HG02571 (cell line): ENCODE measurements around the gene DOK1.
A peak's percentile ranks its signal among the peaks of the same experiment; 100 is the strongest.

Experiments used
- ATAC-seq: cut with Tn5 transposase; IDR thresholded peaks from one replicate; pipeline ENCODE4 v1.9.1; 2021; ENCODE audit warnings: mild to moderate bottlenecking, moderate library complexity; ENCODE audit not compliant: unreplicated experiment

The DOK1 gene

DNA sequence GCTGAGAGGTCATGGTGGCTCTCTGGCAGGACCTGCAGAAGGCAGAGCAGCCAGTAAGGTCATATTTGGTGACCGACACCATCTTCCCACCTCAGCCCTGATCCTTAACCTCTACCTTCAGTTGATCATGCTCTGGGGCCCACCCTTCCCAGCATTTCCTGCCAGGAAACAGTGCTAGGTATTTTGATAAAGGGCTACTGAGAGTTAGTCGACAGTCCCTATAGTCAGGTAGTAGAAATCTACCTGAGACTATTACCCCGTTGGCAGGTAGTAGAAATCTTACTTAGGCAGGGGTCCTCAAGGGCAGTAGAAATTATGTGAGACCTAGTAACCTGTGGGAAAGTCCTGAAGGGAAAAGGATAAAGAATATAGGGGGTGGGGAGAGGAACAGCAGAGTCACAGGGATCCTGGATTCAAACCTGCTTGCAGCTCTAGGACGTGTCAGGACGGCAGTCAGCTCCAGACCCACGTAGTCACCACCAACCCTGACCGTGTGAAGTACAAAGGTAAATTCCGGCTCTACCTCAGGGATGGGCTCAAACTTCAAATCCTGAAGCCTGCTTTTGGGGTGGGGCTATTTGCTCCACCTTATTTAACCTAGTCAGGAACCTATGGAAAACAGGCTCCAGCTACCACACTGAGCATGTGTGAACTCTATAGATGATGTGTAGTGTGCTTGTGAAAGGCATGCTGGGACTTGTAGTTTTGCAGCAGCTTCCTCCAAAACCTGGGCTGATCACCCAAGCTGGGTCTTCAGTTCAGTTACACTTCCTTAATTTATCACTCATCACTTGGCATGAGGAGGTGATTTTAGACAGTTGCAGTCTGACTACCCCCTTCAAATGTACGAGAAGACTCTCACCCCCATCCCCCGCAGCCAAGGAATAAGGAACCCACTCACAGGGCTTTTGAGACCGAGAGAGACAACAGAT, 28.5 kb upstream of the DOK1 start, which contains the start of gene DQX1:
Gene DQX1 (minus strand): TSS at position 515 of the 932 bp plus-strand sequence. CDS start 502 bp downstream, at position 13.
- no peak for ATAC-seq

DNA sequence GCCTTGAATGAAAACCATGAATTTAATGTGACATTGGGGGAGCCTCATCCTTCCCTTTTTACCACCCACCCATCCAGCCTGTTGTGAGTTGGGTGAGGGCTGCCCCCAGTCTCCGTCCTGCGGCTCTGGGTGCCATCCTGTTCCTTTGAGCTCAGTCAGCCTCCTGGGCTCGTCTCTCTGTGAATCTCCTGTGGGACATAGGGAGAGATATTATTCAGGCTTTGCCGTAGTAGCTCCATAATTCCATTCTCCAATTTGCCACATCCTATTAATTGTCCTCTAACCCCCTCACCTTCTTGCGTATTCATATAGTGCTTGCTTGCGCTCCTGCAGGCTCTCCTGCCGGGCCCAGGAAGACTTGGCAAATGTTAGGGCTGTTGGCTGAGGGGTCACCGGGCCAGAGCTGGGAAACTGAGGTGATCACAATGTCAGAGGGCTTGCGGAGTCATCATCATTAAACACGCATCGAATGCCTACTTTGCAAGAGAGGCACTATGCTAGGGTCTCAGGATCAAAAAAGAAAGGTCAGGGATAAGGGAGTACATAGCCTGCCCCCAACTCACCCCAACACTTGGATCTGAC, 27.8 kb upstream of the DOK1 start:
- ATAC-seq = no peak

DNA sequence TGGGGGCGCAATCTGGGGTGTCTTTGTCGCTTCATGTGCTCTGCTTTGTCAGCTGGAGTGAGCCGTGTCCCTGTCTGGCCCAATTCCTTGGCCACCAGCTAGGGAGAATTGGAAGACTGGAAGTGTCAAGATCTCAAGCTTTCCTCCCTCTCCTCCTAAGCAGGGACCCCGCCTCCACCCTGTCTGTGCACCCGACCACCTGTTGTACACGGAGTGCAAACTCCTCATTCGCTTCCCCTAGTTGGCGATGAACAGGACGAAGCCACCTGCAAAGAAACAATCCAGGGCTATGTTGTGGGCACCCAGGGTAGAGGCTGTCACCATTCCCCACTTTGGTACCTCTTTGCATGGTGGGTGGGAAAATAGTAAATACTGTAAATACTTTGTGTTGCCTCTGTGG, 26.8 kb upstream of the DOK1 start:
- no peak for ATAC-seq

DNA sequence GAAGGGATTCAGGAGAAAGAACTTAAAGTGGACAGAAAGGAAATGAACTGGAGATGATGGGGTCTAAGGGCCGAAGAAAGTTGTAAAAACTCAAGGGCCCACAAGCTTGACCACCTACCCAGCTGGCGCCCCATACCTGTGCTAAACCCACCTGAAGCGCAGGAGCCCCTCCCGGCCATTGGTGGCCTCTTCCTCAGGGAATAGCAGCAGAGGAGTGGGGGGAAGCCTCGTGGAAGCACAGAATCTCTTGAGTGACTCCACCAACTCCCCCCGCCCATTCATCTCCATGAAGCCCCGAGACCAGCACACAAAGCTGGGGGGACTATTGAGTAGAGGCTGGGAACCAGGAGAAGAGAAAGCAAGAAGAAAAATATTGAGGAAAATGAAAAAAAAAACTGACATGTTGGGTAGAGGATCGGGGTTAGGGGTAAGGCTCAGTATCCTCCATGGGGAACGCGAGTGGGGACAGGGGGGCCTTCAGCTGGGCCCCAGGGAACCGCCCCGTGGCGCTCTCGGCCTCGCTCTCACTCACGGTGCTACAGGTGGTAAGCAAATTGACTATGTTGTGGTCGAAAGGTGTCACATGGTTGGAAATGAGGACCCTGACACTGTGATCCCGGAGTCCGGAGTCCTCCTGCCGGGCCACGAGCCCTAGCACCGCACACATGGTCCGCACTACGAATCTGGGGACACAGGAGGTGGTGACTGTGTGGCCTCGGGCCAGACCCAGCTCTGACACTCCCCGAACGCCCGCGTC, 25.7 kb upstream of the DOK1 start:
- ATAC-seq = peak; percentile 8

DNA sequence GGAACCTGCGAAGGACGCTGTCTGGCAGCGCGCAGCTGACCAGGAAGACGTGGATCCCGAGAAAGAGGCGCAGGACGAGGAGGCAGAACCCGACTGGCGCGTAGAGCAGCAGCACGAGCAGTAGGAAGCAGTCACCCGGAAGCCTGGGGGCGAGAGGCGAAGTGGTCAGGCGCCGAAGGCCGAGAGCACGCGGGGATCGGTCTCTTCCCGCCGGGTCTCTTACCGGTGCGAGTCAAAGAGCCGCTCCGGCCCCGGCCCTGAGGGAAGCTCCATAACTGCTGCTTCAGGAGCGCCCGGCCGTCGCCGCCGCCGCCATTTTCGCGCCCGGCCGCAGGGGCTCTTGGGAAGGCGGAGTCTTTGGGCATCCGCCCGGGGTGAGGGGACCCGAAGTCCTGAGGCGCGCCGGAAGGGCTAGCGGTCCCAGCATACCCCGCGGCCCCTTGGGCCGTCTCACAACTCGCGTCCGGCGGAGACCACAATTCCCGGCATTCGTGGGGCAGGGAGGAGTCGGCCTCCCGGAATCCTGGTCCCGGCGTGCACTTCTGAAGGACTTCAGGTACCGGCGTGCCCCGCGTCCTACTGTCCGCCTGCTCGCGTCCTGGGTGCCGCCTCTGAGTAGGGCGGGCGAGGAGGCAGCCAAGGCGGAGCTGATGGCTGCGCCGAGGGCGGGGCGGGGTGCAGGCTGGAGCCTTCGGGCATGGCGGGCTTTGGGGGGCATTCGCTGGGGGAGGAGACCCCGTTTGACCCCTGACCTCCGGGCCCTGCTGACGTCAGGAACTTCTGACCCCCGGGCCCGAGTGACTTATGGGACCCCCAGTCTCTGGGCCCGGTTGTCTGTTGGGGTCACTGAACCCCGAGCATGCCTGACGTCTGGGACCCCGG, 24.9 kb upstream of the DOK1 start, which contains the start of the genes AUP1 and HTRA2:
Gene AUP1 (minus strand): TSS at position 350 of the 882 bp plus-strand sequence. CDS start 77 bp downstream, at position 273.
Gene HTRA2 (plus strand): TSS at position 577 of the 882 bp plus-strand sequence. CDS start 74 bp downstream, at position 651.
- peak; percentile 76 for ATAC-seq

DNA sequence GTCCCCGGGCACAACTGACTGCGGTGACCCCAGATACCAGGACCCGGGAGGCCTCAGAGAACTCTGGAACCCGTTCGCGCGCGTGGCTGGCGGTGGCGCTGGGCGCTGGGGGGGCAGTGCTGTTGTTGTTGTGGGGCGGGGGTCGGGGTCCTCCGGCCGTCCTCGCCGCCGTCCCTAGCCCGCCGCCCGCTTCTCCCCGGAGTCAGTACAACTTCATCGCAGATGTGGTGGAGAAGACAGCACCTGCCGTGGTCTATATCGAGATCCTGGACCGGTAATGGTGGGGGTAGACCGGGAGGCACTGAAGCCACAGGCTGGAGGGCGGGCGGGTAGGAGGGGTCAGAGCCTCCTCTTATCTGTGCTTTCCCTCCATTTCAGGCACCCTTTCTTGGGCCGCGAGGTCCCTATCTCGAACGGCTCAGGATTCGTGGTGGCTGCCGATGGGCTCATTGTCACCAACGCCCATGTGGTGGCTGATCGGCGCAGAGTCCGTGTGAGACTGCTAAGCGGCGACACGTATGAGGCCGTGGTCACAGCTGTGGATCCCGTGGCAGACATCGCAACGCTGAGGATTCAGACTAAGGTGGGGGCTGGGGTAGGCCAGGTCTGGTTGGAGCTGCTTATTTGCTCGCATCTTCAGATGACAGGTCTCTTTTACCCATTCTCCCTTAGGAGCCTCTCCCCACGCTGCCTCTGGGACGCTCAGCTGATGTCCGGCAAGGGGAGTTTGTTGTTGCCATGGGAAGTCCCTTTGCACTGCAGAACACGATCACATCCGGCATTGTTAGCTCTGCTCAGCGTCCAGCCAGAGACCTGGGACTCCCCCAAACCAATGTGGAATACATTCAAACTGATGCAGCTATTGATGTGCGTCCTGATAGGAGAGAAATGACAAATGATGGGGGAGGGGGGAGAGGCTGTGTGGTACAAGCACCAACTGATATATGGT, 24.0 kb upstream of the DOK1 start:
- ATAC-seq = no peak

DNA sequence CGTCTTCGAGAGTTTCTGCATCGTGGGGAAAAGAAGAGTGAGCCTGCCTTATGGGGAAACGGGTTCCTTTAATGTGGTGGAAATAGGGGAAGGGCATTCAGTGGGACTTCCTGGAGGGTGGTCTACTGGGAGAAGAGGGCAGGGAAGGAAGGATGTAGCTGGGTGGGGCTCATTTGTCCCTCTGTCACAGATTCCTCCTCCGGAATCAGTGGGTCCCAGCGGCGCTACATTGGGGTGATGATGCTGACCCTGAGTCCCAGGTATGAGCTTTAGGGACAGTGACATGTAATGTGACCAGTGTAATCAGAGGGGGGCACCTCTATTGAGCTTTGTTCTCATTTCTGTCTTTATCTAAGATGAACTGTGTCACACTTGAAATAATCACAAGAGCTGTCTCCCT, 22.9 kb upstream of the DOK1 start:
- ATAC-seq = no peak

DNA sequence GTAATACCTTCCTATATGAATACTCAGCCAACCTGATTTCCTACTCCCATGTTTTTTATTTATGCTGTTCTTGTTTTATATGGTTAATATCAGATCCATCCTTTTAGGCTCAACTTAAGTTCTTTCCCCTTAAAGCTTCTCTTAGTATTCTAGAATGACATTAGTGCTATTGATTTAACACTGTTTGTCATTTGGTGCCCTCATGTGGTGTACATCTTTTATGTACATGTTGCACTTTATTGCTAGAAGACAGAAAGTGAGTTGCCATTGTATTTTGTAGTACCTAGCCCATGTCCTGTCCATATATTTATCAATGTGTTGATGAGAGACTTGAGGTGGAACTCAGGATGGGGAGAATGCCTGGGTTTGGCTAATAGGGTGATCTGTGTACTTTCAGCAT, 22.3 kb upstream of the DOK1 start:
- no peak for ATAC-seq

DNA sequence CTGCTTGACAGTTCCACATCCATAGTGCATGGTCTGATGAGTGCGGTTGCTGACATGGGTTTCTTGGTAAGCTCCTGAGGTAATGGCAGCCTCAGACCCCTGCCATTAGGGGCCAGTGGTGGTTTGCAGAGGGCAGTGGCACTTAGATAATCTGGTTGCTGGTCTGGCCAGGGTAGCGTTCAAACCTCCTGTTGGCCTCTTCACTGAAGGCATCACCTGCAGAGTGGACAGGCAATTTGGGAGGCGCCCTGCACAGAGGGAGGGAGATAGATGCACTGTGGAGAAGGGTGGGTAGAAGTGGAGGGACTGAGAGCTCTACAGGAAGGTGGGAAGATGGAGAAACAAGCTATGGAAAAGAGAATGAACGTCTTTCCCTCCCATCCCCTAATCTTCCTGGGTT, 21.1 kb upstream of the DOK1 start:
- no peak for ATAC-seq

DNA sequence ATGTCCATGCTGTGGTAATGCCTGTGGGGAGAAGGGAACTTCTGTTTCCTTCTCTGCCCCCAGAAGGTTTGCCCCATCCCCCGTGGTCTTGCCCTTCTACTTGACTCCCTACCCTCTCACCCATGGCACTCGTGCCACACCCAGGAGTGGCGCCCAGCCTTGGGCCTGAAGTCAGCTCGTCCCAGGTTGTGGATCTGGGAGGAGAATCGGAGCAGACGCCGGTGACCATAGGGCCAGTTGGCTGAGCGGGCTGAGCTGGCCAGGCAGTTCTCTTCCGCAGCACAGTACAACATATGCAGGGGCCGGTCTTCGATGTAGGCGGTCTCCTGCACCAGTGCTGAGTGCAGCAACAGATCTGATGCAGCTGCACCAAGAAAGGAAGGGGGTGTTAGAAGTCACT, 20.1 kb upstream of the DOK1 start:
- no peak for ATAC-seq

DNA sequence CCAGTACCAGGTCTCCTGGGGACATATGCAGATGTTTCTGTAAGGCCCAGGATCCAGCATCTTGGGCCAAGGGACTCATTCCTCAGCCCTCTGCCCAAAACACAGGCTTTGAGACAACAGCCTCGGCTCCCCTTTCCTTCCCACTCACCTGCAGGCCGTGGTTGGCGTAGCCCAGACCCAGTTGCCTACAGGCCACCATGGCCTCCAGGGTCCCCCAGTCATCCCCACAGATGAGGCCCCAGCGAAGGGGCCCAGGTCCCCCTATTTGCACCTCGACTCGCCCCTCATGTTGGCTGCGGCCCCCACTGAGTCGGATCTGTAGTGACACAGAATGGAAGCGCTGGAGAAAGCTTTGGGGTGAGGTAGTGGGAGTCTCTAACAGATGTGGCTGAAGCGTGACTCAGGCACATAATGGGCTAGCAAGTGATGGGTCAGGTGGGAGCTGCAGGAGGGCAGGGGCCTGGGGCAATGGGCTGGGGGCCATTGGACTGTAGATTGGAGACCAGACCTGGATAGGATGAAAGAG, 19.0 kb upstream of the DOK1 start:
- ATAC-seq = no peak

DNA sequence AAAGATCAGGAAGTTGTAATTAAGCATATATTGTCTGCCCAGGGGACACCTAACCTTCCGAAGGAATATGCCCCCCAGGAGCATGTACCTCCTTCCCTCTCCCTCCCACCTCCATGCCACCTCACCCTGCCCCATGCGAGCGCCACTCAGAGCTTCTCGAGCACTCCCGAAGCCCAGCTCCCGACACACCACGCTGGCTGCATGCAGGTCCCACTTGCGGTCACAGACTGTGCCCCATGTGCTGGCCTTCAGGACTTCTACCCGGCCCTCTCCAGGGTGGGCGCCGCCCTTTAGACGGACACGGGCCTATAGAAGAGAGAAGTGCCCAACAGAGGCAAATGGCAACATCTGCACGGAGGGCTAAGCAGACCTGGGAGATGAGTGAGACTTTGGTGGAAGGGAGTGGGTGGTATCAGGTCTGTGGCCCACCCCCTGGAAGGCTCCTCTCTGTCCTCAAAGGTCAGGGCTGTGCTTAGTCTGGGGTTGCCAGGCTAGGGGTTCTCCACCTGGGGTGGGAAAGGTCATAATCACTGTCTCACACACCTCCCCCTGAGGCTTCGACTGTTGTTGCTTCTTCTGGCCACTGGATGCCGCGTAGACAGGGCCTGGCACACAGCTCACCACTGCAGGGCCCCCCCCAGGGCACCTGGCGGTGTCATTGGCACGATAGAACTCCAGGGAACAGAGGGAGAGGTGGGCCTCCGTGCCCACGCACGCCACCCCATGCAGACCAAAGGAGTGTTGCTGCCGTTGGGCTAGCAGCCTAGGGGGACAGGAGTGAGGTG, 18.2 kb upstream of the DOK1 start:
- ATAC-seq = no peak

DNA sequence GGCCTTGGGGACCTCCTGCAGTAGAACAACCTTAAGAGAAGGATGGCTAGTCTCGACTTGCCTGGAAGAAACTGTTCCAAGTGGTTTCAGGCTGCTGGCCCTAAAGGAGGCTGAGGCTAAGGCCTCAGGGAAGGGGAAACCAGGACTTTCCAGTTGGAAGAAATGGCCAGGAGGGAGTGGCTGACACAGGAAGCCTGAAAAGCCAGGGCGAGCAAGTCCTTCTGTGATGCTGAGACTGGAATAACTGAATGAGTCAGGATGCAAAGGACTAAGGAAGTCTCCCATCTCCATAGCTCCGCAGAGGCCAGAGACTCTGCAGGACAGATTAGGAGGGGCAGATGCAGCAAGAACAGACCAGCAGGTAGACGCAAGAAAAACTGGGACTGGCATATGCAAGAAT, 17.4 kb upstream of the DOK1 start:
- no peak for ATAC-seq

DNA sequence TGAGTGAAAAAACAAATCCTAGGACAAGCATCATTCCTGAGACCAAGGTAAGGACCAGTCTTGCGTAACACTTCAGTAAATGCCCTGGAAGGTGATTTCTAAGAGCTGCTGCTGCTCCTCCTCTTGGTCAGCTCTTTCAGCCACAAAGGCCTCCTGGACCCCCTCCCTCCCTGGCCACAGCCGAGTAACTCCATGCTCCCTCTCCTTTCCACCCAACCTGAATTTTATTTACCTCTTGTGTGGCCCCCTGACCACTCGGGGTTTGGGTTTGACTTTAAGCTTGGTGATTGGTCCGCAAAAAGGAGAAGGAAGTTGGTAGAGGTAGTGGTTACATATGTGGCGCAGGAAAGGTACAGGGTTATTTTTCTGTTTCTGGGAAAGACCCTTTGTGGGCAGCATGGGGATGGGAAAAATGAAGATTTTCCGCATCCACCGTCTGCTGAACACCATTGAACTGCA, 15.6 kb upstream of the DOK1 start:
- ATAC-seq = no peak

DNA sequence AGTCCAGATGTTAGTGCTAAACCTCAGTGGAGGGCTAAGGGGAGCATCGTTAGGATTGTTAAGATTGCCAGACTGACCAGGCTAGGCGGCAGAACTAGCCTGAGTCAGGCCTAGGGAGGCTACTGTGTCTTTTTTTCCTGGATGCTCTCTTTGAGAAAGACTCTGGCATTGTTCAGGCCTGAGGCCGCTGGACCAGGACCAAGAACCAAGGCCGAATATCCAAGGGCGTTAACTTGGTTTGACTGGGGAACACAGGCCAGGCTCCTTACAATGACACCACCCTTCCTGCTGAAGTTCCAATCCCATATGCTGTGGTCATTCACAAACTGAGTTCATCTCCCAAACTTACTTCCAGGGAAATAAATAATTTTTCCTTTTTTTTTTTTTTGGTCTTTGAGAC, 14.2 kb upstream of the DOK1 start:
- ATAC-seq = no peak

DNA sequence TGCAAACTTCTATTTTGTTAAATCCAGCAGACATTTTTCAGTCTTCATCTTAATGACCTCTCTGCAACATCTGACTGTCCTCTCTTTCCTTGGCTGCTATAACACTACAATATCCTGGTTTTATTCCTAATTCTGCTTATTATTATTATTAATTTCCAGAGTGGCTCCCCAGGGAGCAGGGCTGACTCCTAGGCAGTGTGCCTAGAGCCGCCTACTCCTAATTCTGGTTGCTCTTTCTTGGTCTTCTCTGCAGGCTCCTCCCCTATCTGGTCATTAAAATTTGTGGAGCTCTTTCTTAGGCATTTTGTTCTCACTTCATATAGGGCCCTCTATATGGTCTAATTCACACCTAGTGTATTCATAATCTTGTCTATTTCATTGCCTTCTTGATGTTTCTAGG, 11.5 kb upstream of the DOK1 start:
- no peak for ATAC-seq

DNA sequence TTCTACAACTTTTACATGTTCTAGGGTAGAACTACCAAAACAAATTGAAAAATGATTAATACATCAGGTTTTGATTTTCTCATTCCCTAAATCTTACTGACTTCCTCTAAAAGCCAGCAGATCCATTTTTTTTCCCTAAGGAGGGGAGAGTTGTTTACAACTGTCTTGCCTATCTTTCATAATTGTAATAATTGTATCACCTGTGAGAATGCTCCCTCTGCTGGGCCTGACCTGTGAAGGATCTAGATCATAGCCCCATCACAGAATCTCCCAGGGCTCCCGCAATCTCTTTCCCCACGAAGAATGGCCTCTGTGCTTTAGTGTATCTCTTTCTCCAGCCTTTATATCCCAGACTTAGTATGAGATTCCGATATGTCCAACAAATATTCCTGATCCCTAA, 9.9 kb upstream of the DOK1 start:
- no peak for ATAC-seq

DNA sequence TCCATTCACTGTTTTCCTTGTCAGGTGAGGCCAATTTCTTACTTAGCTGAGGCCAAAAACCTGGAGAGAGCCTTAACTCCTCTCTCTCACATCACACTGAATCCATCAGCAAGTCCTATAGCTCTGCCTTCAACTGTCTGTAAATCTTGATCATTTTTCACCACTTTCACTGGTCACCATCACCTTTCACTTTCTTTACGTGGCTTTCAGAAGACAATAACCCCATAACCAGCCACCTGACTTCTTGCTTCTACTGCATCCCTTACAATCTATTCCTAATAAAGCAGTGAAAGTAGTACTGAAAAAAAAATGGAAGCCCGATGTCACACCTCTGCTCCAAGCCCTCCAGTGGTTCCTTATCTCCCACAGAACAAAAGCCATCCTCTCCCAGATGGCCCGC, 8.5 kb upstream of the DOK1 start:
- ATAC-seq = no peak
